ENCODE data around the gene SCFD2.

SCFD2 gene

DNA sequence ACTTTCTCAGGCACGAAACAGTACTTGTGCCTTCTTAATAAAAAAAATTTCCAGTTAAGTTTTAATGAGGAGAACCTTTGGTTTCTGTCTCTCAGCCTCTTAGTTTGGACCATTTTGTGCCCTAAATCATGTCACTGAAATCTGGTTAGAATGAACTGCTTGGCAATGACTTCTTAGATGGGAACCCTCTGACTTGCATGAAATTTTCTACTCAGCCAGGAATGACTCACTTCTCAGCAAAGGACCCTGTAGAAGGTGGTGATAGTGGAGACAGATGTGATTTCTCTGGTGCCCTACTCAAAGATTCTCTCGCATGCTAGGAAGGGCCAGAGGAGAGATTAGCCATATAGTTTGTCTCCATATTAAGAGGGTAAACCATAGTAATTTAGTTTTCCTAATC lies 453.3 kb downstream of the SCFD2 start:
- no peak for DNase-seq

- DNase-seq = peak; percentile 78
Observed at GRCh38 chr4:52911684-52912294, 454.1 kb downstream of the SCFD2 start.

- DNase-seq = no peak
Observed at GRCh38 chr4:52910115-52910514, 455.7 kb downstream of the SCFD2 start.

GRCh38 chr4:52907510-52907909 lies 458.4 kb downstream of the SCFD2 start:
- DNase-seq = no peak

GRCh38 chr4:52904421-52904820 lies 461.4 kb downstream of the SCFD2 start:
- no peak for DNase-seq

GRCh38 chr4:52903273-52903672 lies 462.6 kb downstream of the SCFD2 start:
- no peak for DNase-seq

DNA sequence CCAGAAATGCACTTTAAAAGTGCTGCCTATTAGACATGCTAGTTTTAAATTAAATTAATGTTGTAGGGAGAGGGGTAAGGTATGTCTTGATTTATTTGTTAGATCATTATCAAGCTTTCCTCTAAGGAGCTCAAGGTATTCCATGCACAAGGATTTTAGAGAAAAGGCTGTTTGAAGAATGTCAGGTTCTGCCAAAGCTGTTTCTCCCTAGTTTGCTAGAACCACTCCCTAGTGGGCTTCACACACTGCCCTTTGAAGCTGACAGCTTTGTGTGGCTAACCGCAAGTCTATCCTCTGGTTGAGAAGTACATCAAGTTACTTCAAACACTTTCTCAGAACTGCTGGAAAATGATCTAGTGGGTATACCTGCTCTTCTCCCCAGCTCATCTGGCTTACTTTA lies 471.4 kb downstream of the SCFD2 start:
- DNase-seq = no peak

- no peak for DNase-seq
Observed at GRCh38 chr4:52892880-52893279, 473.0 kb downstream of the SCFD2 start.

- no peak for DNase-seq
Observed at GRCh38 chr4:52891743-52892142, 474.1 kb downstream of the SCFD2 start.

DNA sequence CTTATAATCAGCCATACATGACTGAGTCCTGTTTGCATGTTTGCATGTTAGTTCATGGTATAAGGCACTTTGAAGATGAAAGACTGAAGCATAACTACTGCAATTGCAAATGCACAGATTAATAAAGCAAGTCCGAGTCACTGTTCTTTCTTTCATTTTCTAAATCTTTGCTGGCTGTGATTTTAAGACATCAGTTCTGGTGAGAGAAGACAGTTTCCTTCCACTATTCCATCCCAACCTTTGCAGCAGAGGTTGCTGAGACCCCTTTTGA lies 475.4 kb downstream of the SCFD2 start:
- no peak for DNase-seq

- no peak for DNase-seq
Observed at GRCh38 chr4:52889778-52890520, 475.9 kb downstream of the SCFD2 start.

DNA sequence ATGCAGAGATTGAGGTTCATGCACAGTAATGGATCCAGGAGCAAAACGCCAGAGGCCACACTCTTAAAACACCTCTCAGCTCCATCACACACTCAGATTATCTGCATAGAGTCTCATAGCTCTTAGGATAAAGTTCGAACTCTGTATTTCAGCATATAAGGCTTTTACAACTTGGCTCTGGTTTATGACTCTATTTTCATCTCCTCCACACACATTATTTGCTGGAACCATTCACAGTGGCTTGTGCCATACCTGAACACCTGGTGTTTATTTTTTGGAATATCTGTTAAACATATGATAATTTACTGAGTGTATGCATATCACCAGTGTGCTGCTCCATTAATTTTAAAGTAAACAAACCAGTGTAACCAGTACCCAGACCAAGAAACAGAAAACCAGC lies 476.5 kb downstream of the SCFD2 start:
- DNase-seq = no peak

DNA sequence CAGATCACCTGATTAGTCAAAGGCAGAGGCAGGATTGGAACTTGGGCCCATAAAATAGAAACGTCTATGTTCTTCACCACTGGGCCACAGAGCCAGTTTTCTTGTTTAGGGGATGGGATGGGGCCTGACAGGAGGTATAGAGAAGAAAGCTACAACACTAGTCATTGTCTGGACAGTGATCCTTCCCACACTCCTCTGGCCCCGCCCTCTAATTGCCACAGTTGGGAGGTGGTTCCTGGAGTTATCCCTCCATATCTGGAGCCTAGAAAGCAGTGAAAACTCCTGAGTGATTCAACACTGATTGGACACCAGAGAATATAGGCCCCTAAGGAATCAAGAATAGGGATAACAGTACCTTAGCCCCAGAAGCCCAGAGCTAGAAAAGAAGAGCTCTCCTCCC lies 480.9 kb downstream of the SCFD2 start:
- DNase-seq = no peak

DNA sequence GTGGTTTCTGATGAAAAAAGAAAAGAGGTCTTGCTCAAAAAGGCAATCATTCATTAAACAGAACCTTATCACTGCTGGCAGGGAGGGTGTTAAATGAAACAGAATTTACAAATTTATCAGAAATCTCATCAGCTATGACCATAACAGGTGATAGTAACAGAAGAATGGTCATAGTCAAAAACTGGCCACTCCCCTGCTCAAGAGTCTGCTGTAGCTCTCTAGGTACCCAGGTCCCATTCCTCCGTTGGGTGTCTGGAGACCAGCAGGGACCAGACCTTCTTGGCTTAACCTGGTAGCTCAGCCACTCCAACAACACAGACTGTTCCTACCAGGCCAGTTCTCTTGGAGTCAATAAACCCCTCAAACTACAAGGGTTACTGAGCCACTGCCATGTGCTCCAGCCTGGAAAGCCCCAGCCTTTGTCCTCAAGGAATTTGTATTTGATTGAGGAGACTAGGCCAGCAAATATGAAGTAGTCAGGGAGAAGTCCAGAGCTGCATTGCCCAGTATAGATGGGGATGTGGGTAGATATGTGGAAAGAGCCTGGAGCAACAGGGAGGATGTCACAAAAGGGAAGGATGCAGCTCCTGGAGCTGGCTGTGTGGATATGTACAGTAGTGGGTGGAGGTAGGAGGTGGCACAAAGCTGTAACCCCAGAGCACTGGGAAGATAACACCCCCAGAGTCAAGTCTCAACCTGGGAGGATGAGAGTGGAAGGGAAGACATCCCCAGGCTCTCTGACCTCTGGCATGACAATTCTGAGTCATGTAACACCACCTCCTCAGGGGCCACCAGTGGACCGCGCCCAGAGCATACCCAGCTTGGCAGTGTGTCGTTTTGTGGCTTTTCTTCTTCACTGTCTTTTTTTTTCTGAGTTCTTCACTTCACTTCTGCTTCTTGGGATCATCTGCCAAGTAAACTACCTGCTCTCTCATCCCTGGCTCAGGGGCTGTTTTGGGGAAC lies 481.9 kb downstream of the SCFD2 start:
- no peak for DNase-seq

- DNase-seq = no peak
Observed at GRCh38 chr4:52883183-52883621, 482.7 kb downstream of the SCFD2 start.

- DNase-seq = no peak
Observed at GRCh38 chr4:52880994-52881393, 484.9 kb downstream of the SCFD2 start.

DNA sequence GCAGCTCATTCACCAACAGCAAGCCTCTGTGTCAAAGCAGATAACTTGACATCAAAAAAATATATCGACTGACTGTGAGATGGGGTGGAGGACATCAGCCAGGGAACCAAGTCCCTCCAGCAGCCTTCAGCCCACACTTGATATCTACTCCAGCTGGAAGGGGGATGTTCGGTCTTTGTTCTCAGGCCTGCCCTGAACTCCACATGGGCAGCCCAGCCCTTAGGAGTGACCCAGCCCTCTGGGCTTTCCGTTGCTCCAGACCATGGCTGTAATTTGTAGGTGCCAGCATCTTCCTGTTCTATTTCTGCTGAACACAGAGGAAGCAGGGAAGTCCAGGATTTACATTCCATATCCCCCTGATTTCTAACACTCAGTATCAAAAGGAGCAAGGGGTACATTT lies 486.4 kb downstream of the SCFD2 start:
- no peak for DNase-seq

GRCh38 chr4:52877694-52878093 lies 488.2 kb downstream of the SCFD2 start:
- DNase-seq = no peak

GRCh38 chr4:52877036-52877435 lies 488.8 kb downstream of the SCFD2 start:
- no peak for DNase-seq

DNA sequence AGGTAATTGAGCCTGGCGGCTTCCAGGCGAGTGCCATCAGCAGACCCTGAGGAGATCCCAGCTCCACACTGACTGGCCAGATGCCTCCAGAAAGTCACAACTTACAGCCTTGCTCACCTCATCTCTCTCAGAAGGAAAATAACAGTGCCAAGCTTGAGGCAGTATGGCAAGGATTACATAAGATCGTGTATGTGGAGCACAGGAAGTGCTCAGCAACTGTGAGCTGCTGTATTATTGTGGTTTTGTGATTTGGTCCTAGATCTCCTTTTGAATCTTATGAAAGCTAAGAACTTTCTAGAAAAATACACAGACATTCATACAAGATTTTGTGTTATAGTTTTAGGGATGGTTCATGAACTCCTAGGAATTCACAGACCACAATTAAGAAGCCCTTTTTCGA lies 489.8 kb downstream of the SCFD2 start:
- no peak for DNase-seq

DNA sequence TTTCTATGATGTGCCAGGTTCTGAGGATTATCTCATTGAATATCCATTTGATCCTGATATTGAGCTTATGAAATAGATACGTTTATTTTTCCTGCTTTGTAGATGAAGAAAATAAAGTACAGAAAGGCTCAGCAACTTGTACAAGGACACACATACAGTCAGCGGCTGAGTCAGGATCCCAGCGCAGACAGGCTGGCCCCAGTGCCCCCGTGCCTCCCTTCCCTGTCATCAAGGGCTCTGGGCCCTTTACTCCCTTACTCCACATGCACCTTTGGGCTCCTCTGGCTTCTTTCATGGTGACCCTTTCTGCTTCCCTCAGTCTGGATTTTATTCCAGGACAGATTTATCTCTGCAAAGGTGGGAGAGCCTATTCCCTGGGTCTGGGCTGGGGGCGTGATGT lies 490.9 kb downstream of the SCFD2 start:
- DNase-seq = no peak

DNA sequence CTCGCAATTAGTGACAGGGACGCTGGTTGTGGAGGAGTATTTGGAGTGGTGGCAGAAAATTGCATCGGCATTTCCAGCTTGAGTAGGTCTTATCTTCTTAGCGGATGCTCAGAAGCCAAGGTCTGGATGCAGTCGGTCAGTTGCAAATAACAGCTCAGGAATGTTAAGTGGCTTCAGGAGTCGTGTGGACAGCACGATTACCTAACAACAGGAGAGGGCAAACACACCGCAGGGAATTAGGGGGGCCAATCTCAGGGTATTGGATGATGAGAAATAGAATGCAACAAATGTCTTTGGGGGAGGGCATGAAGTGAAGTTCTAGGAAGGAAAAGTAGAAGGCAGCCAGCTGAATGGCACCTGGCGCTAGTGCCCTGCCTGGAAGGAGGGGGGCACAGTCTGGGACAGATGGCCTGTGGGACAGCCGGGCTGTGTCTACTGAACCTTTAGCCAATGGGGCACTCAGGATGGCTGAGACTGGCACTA lies 492.0 kb downstream of the SCFD2 start:
- no peak for DNase-seq

DNA sequence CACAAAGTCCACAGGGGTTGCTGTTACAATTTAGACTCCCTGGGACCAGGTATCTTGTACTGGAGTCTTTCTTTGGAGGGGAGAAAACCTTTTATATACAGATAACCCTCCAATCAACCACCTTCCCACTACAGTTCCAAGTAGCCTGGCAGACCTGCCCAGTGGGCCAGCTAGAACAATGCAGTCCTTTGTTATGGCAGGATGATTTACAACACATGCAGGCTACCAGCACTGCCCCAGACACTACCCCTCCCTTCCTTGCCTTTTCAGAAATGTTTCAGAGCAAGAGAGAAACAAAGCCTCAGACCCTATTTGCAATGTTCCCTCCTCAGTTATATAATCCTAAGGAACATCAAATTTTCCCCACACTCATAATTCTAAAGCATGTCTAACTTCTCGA lies 492.7 kb downstream of the SCFD2 start:
- DNase-seq = no peak

GRCh38 chr4:52870225-52870624 lies 495.6 kb downstream of the SCFD2 start:
- DNase-seq = no peak

All from activated CD8-positive, alpha-beta memory T cell treated with anti-CD3 and anti-CD28 coated beads for 24 hours (primary cell).